ENCODE data around the gene RRAS.

Gene RRAS

GRCh38 chr19:49676784-49677230 lies 36.9 kb upstream of the RRAS start:
- DNase-seq: peak; percentile 100

DNA sequence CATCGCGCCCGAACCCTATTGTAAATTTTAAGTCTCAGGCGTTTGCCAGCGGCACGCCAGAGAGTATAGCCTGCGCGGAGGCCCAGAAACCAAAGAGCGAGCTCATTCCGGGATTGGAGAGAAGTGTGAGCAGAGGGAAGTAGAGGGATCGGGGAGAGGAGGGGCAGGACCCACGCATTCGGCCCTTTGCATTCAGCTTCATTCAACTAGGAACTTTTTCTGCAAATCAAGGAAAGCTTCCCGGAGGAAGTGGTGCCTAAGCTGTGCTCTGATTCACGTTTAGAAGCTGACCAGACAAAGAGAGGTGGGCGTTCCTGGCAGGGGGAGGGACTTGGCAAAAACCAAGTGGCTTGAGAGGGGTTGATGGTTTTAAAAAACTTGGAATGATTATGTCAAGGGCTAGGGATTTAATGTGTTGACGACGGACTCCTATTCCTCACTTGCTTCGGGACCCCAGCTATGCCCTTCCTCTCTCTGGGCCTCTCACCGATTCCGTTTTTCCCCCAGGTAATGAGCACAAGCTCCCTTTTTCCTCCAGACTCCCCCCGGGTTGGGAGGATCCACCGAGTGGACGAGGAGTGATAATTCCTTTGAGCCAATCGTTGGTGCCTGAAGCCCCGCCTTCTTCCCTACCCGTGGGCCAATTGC lies 36.3 kb upstream of the RRAS start:
- DNase-seq: peak; percentile 93 to 96 (median 95)

DNA sequence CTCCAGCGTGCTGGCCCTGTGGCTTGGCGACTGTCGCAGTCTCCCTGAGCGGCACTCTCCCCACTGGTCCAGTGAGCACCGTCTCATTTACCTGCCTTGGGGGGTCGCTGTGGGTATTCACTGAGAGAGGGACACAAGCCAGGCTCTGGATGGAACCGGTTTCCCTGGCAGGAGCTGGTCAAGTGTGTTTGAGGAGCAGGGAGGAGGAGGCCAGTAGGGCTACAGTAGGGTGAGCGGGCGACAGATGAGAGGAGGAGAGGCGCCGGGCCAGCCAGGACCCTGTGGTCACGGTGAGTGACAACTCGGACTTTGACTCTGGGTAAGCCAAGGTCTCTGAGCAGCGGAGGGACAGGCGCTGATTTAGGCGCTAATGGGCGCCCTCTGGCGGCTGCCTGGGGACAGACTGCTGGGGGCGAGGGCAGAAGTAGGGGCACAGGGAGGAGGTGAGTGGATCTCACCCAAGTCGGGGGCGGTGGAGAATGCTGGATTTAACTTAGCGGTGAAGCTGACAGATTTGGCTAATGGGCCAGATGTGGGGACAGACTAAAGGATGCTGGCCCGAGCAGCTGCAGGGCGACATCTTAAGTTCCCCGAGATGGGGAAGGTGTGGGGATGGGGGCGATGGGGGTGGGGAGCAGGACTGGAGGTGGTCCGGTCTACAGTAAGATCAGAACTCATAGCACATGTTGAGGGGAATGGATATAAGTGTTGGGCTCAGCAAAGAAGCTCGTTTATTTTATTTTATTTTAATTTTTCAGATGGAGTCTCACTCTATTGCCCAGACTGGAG lies 32.4 kb upstream of the RRAS start:
- peak; percentile 83 to 92 (median 83) for DNase-seq

GRCh38 chr19:49669516-49669915 lies 29.6 kb upstream of the RRAS start:
- peak; percentile 41 to 72 (median 65) for DNase-seq

- DNase-seq: no peak
Measured at GRCh38 chr19:49667473-49667872, 27.5 kb upstream of the RRAS start.

- no peak for DNase-seq
Measured at GRCh38 chr19:49666120-49666444, 26.1 kb upstream of the RRAS start.

GRCh38 chr19:49665351-49666119 lies 25.6 kb upstream of the RRAS start, which contains the start of the genes BCL2L12 and IRF3:
TSS of gene BCL2L12 (plus strand) at chr19:49665933. CDS start at chr19:49666693, 760 bp downstream.
TSS of gene IRF3 (minus strand) at chr19:49665857. CDS start at chr19:49664838, 1,019 bp downstream.
- DNase-seq: peak; percentile 99

DNA sequence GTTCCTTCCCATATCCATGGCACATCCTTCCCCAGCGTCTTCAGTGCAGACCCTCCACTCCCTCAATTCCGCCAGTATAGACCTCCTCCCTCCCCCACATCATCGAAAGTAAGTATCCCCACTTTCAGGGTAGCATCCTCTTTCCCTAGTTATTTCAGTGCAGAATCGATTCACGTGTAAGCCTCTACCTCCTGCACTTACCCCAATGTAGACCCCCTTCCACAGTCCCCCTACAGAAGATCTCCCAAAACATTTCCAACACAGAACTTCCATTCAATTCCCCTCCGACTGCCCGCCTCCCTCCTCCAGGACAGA lies 25.1 kb upstream of the RRAS start:
- no peak for DNase-seq

- DNase-seq: peak; percentile 77 to 93 (median 90)
Measured at GRCh38 chr19:49664171-49665035, 24.5 kb upstream of the RRAS start.

GRCh38 chr19:49663224-49663623 lies 23.3 kb upstream of the RRAS start:
- DNase-seq: no peak

DNA sequence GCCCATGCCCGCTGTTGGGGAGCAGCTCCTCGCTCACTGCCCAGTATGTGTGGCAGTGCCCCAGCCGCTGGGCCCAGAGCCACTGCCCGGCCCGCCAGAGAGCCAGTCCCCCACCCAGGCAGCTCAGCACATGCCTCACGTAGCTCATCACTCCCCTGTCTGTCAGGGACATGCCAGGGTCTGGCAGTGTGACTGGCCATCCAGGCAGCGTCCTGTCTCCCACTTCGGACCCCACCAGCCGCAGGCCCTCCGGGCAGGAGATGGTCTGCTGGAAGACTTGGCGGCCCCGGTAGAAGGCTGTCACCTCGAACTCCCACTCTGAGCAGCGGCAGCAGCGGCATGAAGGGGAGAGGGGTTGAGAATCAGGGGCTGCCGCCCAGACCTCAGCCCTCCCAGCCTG lies 22.1 kb upstream of the RRAS start:
- no peak for DNase-seq

DNA sequence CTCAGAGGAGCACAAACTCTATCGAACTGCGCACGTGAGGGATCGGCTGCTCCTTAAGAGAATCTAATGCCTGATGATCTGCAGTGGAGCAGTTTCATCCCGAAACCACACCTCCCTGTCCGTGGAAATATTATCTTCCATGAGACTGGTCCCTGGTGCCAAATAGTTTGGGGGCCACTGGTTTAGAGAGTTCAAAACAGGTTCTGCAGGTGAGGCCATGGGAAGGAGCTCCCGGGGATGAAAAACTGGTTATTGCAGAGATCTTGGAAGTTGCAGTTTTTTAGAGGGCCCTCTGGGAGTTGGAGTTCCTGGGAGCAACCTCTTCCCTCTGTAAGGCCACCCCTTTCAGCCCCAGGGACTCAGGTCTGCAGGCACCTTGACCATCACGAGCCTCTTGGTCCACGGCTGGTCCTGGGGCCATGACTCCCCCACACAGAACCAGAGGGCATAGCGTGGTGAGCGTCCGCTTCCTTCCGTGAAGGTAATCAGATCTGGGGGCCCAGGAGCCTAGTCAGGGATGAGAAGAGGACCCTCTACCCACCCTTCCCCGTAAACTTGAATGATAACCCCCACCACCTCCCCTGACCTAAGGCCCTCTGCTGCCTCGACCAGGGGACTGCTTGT lies 20.5 kb upstream of the RRAS start:
- no peak for DNase-seq

DNA sequence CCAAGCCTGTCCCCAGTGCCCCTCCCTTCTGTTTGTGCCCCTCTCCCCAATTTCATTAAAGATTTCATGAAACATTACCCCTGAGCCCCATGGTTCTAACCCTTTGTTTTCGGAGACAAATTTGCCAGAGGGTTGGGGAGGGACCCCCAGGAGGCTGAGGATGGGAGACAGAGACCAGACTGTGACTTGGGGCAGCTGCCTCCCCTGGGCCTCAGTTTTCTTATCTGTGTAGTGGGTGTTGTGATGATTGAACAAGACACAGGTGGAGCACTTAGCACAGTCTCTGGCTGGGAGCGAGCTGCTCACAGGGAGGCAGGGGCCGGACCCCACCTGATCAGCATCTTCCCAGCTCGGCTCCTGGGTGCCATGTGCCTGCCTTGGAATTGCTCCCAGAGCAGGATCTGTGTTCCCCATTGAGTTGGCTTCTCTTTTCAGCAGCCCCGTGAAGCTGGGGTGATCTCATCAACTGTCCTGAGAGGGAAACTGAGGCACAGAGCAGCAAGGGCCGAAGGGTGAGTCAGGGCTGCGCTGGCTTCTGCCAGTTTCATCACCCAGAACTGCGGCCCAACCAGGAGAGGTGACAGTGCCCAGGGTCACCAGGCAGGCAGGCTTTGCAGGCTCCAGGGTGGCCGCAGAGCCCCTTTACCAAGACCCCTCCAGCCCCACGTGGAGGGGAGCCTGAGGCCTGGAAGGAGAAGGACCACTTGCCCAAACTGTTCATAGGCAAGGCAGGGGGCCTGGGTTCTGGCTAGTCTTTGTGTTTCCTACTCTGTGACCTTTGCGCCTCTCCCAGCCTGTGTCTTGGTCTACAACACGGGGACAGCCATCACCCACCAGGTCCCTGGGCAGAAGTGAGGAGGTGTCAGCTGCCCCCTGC lies 18.9 kb upstream of the RRAS start:
- DNase-seq: no peak

DNA sequence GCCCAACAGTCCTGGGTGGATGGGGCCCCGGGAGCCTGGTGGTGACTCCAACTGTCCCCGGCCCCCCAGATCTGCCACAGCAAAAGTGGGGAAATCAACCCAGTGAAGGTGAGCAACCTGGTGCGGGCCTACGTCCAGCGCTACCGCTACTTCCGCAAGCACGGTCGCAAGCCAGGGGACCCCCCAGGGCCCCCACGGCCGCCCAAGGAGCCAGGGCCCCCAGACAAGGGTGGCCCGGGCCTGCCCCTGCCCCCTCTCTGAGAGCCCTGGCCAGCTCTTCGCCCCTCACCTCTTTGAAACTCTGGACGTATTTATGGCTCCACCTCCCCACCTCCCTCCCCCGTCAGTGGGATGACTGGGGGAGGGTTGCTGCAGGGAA lies 18.2 kb upstream of the RRAS start:
- no peak for DNase-seq

GRCh38 chr19:49657493-49658138 lies 17.7 kb upstream of the RRAS start:
- DNase-seq: no peak

- DNase-seq: no peak
Measured at GRCh38 chr19:49656456-49657109, 16.6 kb upstream of the RRAS start.

DNA sequence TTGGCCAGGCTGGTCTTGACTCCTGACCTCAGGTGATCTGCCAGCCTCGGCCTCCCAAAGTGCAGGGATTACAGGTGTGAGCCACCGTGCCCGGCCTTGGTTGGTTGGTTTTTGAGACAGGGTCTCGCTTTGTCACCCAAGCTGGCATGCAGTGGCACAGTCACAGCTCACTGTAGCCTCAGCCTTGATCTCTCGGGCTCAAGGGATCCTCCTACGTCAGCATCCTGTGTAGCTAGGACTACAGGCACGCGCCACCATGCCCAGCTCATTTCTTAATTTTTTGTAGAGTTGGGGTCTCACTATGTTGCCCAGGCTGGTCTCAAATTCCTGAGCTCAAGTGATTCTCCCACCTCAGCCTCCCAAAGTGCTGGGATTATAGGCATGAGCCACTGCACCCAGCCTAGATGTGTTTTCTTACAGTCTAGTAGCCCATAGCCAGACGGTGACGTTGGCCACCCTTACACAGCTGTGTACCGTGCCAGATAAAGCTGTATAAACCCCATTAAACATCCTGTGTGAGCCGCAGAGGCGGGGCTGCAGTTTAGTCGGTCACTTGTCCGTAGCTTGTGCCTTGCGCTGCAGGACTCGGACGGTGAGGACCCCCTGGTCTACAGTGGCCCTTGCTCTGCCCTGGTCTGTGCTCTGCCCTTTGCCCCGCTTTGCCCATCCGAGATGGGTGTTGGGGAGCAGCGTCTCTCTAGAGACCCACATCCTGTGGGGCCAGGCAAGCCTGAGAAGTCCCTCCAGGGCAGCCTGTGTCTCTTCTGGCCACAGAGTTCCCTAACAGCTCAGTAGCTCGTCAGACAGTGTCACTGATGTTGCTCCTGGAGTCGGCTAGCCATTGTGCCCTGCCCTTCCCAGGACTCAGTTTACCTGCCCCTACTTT lies 15.9 kb upstream of the RRAS start:
- no peak for DNase-seq

- no peak for DNase-seq
Measured at GRCh38 chr19:49654581-49654980, 14.6 kb upstream of the RRAS start.

- DNase-seq: no peak
Measured at GRCh38 chr19:49653466-49653806, 13.5 kb upstream of the RRAS start.
